COLO829 (cell line): ENCODE measurements around the gene BMP7.

Source experiments
- DNase-seq: peaks from one replicate; pipeline ENCODE4 v3.0.0; 2012; ENCODE audit warnings: low spot score

The BMP7 gene

GRCh38 chr20:57190536-57191264 lies 75.7 kb downstream of the BMP7 start:
- peak; percentile 53 for DNase-seq

GRCh38 chr20:57189713-57190112 lies 76.7 kb downstream of the BMP7 start:
- DNase-seq: no peak

DNA sequence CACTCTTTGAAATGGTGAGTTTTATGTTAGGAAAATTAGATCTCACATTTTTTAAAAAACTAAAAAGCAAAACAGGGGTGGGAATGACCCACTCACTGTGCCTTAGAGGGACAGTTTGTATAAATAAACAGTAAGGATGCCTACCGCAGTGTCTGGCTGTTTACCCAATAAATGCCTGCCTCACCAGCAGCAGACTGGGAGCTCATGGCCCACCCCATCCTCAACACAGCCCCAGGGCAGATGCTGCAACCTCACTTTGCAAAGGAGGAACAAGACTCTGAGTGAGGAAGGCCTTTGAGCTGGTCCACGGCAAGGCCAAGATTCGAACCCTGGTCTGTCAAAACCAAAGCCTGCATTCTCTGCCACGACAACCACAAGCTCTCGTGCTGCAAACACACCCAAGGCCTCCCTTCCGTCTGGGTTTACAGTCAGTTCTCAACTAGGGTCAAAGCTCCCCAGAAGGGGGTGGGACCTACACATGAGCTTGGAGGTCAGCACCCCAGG lies 77.8 kb downstream of the BMP7 start:
- DNase-seq: no peak

DNA sequence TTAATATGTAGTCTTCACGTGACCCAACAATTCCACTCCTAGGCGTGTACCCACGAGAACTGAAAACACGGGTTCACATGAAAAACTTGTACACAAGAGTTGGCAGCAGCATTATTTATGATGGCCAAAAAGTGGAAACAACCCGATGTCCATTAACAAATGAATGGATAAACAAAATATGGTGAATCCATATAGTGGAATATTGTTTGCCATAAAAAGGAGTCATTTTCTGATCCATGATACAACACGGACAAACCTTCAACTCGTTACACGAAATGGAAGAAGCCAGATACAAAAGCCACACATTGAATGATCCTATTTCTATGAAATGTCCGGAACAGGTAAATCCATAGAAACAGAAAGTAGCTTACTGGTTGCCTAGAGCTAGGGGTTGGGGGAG lies 78.4 kb downstream of the BMP7 start:
- DNase-seq: no peak

DNA sequence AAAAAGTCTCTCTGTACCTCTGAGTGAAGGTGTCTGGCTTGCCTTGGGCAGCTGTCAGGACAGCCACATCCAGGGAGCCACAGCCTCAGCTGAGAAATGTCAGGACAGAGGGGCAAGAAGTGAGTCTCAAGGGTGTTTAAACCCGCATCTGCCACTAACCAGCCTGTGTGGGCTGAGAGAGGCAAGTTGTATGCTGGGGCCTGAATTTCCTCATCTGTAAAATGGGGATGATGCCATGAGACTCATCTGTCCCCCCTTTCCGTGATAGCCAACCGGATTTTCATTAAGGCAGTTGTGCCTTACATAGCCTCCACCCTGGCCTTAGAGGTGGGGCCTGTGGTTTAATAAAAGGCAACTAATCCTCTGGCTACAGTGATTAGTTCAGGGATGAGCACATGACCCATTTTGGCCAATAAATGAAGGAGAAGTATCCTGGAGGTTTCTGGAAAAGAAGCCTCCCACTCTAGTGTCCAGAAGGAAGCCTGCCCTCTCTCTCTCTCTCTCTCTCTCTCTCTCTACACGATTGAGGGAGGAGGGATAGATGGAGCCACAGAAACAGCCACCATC lies 79.3 kb downstream of the BMP7 start:
- DNase-seq: no peak

DNA sequence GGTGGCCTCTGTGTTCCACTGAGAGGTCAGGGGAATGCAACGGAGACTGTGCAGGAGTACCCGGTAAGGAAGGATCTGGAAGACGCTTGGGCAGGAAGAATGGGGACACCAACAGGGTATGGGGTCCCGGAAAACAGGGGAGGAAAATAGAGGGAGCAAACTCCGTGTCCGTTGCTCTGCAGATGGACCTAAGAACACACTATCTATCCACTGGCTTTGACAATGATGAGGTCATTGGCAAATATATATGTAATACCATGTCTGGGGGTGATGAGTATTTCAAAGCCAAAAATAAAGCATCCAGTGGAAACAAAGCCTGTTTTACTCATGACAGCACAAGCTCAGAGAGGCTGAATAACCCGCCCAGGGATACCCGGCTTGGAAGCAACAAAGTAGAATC lies 80.2 kb downstream of the BMP7 start:
- no peak for DNase-seq

DNA sequence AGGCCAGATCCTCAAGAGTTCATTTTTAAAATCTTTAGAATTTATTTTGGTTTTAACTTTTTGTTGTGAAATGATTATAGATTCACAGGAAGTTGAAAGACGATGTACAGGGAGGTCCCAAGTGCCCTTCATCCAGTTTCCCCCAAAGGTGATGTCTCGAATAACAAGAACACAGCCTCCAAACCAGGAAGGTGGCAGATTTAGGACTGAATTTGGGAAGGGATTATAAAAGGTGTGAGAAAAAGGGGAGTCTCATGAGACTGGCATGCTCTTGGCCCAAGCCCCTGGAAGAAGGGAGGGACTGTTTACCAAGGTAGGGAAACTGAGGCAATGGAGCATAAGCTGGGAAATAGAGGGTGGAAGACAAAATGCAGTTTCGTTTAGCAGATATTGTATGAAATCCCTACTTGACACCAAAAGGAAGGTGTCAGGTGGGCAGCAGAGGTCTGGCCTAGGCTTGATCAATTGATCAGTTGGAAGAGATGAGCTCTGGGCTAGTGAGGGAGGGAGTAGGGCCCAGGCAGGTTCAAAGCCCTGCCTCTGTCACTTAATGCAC lies 81.2 kb downstream of the BMP7 start:
- DNase-seq: no peak

GRCh38 chr20:57183457-57184009 lies 82.9 kb downstream of the BMP7 start:
- no peak for DNase-seq

DNA sequence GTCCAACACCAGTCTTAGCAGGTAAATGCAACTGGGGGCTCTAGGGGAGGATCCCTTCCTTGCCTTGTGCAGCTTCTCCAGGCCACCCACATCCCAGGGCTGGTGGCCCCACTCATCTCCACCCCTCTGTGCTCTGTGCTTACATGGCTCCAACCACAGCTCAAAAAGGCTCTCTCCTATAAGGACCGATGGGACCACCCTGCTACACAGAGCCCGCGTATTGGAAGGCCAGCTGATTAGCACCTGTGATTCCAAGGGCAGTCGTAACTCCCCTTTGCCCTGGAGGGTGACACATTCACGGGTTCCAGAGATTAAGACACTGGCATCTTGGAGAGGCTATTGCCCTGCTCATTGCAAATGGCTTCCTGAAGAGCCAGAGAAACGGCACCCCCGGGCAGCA lies 84.8 kb downstream of the BMP7 start:
- no peak for DNase-seq

DNA sequence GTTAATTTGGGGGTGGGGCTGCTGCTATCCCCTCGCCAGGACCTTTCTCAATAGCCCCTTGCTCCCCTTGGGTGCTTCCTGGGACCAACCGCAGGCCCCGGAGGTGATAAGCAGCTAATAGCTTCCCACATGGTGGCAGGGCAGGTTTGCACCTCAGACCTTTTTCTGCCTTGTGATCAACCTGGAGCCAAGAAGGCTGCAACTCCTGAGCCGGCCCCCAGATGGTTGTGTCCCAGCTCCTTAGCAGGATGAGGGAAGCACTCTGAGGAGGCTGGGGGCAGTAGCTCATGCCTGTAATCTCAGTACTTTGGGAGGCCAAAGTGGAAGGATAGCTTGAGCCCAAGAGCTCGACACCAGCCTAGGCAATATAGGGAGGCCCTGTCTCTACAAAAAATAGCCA lies 85.5 kb downstream of the BMP7 start:
- no peak for DNase-seq

DNA sequence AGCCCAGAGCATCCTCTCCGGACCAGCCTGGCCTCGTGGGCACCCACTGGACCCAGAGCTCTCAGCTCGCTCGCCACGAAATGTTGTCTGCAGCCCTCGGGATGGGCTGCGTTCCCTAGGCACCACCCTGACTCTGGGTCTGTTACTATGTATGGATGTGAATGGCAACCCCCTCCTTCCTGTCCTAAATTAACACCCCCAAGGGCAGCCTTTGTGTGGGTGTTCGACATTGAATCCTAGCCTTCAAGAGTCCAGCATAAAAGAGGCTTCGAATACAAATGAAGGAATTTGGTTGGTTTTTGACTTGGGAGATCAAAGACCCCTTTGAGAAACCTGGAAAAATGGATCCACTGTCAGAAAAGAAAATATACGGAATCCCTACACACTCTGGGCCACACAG lies 86.1 kb downstream of the BMP7 start:
- DNase-seq: no peak

GRCh38 chr20:57179265-57179664 lies 87.2 kb downstream of the BMP7 start:
- DNase-seq: no peak

DNA sequence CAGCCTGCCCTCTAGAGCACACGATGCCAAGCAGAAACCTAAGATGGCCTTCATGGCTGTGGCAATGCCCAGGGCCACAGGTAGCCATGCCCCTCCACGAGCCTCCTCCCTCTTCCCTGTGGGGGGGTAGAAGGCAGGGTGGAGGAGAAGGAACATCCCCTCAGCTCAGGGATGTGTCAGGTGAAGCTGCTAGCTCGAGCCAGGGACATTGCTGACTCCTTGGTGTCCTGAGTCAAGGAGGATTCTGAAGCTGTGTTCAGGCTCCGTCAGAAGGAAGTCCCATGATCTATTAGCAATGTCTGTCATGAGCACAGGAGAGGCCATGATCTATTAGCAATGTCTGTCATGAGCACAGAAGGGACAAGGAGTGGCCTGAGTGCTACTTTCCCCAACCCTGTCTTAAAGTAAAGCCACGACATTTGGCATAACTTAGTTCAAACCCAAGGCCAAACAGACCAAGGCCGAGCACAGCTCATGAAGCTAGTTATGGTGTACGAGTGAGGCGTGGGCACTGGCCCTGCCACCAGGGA lies 87.8 kb downstream of the BMP7 start:
- no peak for DNase-seq

DNA sequence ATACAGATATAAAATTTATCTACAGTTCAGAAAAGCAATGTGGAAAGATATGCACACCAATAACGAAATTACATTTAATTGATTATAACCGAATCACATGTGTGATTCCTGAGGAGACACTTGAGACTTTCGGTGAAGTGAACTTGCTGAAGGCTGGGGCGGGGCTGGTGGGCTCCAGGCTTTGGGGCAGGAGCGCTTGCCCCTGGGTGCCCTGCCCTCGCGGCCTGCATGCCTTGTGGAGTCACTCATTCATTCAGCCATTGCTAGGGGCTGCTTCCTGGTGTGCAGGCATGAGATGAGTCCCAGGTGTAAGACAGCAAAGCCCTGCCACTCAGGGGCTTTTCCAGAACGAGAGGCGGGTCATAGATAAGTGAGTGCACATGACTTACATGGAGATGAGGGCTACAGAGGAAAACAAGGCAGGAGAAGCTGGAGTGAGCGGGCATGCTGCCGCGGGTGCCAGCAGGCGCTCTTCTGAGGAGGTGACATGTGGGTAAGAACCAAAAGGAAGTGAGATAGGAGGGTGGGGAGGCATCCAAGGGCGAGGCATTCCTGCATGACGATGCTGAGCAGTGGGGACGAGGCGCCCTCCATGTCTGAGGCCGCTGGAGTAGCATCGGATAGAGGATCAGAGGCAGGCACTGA lies 88.7 kb downstream of the BMP7 start:
- no peak for DNase-seq

- DNase-seq: no peak
These were observed 89.6 kb downstream of the BMP7 start for GRCh38 chr20:57176842-57177241.

GRCh38 chr20:57175397-57176010 lies 90.9 kb downstream of the BMP7 start:
- DNase-seq: no peak

GRCh38 chr20:57174737-57175136 lies 91.7 kb downstream of the BMP7 start:
- no peak for DNase-seq

DNA sequence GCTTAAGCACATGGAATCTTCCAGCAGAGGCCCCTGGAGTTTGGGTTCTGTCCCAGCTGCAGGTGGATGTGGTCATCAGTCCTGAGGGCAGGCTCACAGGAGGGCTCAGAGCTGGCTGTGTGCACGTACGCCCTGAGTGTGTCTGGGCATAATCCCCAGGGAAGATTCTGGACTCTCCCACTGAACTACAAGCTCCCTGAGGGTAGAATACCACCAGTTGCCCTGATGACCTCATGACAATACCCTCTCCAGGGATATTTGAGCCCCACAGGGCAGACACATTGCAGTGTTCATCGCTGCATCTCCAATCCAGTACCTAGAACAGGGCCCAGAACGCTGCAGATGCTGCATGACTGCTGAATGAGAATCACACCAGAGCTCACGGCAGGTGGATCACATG lies 92.5 kb downstream of the BMP7 start:
- DNase-seq: no peak

- DNase-seq: no peak
These were observed 93.4 kb downstream of the BMP7 start for GRCh38 chr20:57173041-57173440.

DNA sequence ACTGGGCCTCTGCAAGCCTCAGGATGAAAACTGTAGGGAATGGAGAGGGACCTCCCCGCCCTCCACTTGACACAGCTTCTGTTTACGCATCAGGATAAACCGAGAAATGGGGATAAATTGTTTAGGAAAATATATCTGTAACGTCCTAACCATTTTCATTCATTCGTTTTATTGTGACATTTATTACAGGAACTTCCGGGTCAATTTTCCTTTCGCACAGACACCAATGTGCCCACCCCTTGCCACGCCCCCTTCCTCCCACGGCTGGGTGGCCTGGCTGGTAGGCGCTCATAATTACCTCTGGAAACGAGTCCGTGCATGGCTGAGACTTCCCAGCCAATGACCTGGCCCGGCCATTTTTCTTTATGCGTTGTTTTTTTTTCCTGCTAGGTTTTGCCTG lies 96.1 kb downstream of the BMP7 start:
- no peak for DNase-seq

DNA sequence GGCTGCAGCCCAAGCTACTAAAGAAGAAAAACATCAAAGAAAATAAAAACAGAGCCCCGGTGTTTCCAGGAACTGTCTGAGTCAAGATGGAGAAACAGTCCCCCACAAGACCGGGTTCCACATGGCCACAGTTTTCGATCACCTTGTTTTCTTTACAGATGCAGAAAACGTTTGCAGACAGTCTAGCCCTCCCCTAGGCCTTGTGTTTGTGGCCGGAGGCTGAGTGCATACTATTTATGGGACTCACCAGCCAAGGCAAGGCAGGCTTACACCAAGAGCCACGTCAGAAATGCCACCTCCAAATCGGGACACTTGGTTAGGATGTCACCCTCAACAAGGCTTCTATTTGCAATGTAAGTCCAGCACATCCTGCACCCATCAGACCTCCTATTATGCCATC lies 97.3 kb downstream of the BMP7 start:
- no peak for DNase-seq
